Astrocyte (in vitro differentiated cells and primary cell): ENCODE results near the gene ESRRB.

ENCODE experiments used
- EZH2 ChIP-seq: IDR thresholded peaks from 2 replicates; pipeline ENCODE4 v1.6.1; 2012; ENCODE audit warnings: mild to moderate bottlenecking, low read length, inconsistent platforms; ENCODE audit not compliant: insufficient read depth
- TF ChIP-seq, protein P1 (sequence below): IDR thresholded peaks from 2 replicates; pipeline ENCODE4 v1.5.1; 2011; ENCODE audit warnings: low read depth, mild to moderate bottlenecking, inconsistent platforms, low read length, moderate library complexity; ENCODE audit not compliant: insufficient read depth

DNA sequence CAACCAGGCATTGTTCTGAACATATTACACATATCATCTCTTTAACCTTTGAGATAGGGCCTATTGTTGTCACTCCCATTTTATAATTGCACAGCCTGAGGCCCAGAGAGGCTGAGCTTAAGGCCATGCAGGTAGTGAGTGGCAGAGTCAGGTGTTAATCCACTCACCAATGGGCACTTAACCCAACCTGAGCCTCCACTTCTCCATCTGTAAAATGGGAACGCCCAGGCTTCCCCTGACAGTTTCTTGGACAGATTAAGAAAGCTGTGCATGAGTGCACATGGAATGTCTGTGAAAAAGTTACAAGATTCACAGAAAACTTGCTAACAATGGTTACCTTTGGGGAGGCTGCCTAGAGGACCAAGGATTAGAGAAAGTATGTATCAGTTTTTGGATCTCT lies 32.9 kb downstream of the ESRRB start:
- TF ChIP-seq, protein P1, sequence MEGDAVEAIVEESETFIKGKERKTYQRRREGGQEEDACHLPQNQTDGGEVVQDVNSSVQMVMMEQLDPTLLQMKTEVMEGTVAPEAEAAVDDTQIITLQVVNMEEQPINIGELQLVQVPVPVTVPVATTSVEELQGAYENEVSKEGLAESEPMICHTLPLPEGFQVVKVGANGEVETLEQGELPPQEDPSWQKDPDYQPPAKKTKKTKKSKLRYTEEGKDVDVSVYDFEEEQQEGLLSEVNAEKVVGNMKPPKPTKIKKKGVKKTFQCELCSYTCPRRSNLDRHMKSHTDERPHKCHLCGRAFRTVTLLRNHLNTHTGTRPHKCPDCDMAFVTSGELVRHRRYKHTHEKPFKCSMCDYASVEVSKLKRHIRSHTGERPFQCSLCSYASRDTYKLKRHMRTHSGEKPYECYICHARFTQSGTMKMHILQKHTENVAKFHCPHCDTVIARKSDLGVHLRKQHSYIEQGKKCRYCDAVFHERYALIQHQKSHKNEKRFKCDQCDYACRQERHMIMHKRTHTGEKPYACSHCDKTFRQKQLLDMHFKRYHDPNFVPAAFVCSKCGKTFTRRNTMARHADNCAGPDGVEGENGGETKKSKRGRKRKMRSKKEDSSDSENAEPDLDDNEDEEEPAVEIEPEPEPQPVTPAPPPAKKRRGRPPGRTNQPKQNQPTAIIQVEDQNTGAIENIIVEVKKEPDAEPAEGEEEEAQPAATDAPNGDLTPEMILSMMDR = no peak
- no peak for TF ChIP-seq EZH2
